ENCODE measurements around the gene SLC4A4. TPM values are rescaled to one million over a fixed set of nuclear protein-coding genes. Genes with fewer than 3 reads are reported as not detected.
A peak's percentile ranks its signal among the peaks of the same experiment; 100 is the strongest.

SLC4A4 gene
- polyA plus RNA-seq, 4 donors = 4.1 to 75.8 (median 67.2) TPM

DNA sequence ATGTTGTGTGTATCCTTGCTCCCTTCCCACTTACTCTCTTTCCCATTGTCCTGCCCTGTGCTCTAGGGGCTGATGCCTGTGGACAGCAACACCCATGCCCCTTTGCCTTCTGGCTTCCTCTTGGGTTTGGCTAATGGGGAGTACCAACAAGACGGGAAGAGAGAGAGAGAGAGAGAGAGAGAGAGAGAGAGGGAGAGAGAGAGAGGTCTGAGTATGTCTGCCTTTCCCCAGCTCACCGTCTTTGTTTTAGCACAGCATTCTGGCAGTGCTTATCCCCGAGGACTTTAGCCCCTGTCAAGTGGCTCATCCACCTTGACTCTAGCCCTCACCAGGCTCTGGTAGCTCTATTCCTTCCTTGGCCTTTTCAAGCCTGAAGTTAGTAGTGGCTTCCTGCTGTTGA, 128.0 kb downstream of the SLC4A4 start:
- DNase-seq (ENCODE audit: low read depth in 4 of 4, low spot score in 3 of 4) = no peak

DNA sequence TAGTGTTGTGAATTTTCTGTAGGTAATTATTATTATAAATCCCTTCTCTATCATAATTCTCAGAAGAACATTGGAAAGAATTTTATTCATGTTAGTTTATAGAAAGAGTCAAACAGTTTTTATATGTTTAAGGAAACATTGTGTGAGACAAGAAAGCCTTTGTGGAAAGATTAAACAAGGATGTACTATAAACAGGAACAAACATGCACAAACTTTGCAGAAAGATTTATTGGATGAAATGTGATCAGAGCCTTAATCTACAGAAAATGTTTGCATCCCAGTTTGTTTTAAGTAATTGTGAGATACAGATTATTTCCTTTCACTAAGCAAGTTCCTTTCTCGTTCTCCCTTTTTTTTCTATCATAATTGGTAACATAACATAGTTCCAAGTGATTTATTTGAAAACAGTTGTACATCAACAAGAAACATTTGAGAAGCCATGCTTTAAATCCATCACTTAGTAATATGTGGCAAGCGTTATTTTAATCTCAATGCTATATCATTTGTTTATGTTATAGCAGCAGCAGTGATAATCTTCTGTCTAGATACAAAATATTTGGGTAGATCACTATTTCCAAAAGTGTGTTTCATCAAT, 129.4 kb downstream of the SLC4A4 start:
- DNase-seq (ENCODE audit: low read depth in 4 of 4, low spot score in 3 of 4) = no peak

DNA sequence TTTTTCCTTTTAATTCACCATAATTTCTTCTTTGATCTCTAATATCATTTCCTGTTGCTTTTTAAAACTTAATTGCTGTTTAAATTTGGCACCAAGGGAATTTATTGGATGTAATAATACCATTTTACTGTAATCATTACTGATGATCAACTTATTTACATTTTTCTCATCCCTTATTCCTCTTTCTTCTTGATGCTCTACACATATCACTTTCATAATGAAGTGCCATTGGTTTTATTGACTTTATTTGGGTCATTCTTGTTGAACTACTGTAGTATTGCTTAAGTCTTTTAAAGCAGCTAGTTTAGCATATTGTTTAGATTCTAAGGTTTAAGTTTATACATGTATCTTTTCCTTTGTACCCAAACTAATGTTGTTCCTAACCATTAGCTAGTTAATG, 130.7 kb downstream of the SLC4A4 start:
- DNase-seq (ENCODE audit: low read depth in 4 of 4, low spot score in 3 of 4) = no peak

DNA sequence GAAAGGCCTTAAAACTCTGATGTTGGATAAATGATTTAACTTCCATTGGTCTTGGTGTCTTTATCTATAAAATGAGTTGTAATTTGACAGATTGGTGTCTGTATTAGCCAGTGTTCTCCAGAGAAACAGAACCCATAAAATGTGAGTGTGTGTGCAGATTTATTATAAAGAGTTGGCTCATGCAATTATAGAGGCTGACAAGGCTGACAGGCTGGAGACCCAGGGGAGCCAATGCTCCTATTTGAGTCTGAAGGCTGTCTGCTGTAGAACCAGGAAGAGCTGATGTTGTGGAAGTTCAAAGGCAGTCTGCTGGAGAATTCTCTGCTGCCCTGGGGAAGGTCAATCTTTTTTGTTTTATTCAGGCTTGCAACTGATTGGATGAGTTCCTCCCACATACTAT, 131.7 kb downstream of the SLC4A4 start:
- DNase-seq (ENCODE audit: low read depth in 4 of 4, low spot score in 3 of 4) = no peak

- DNase-seq (ENCODE audit: low read depth in 4 of 4, low spot score in 3 of 4) = no peak
These were observed 134.1 kb downstream of the SLC4A4 start for GRCh38 chr4:71472946-71473345.

DNA sequence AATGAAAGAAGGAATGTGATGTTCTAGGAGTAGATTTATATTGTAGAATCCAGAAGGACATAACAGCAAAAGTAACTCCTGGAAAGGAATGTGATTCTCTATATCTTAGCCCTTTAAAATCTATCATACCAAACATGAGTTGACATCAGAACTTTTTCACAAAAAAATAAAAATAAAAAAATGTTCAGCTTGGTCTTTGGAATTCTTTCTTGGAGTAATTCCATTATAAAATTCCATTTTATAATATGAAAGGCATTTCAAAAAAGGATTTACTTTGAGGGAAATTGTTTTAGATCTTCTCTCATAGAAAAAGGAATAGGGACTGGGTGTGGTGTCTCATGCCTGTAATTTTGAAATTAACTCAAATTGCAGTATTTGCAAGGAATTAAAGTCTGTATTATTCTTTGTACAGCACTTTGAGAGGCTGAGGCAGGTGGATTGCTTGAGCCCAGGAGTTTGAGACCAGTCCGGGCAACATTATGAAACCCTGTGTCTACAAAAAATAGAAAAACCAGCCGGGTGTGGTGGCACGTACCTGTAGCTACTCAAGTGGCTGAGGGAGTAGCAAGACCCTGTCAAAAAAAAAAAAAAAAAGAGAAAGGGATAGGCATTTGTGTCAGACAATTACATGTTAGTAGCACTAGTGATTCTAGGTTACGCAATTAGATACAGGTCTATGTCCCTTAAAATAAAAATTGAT, 134.9 kb downstream of the SLC4A4 start:
- no peak for DNase-seq (ENCODE audit: low read depth in 4 of 4, low spot score in 3 of 4)

GRCh38 chr4:71474731-71475130, 135.9 kb downstream of the SLC4A4 start:
- no peak for DNase-seq (ENCODE audit: low read depth in 4 of 4, low spot score in 3 of 4)

DNA sequence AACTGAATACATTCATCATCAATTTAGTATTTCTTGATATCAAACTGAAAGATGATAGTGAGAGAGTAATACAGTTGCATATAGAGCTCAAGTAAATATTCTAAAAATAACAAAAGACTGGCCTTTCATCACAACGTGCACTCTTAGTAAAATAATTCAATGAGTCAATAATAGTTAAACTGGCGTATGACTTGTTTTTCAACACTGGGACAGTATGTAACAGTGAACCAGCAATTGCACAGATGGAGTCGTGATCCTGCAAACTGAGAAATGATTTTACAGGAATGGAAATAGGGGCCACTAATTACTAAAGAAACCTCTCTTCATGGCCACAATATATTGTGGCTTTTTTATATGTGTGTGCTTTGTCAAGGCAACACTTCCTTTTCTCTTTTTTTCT, 137.4 kb downstream of the SLC4A4 start:
- no peak for DNase-seq (ENCODE audit: low read depth in 4 of 4, low spot score in 3 of 4)

DNA sequence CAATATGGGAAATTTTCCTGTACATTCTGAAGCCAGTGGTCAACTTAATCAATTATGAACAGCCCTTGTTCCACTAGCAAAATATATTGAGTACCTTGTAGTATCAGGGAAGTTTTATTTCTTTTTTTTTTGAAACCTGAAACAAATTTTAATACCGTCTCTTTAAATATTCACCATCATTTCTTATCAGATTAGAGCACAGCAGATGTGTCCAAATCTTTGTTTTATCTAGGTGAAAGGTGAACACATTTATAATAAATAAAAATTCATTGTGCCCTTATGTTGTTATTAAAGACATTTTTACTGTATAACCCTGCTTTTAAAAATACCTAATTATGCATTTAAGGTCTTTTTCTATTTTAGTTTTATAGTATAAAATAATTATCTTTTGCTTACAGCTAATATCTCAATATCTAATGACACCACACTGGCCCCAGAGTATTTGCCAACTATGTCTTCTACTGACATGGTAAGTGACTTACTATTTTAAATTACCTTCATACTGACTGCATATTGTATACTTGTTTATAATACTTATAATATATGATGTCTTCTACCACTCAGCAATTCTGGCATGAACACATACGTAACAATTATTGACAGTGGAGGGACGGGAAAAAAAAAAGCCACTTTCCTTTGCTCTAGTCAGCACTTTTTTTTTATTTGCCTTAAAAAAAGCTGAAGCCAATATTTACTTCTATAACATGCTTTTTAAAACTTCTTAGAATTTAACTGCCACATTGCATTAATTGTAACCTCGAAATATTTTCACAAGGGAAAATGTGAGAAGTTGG, 147.9 kb downstream of the SLC4A4 start:
- DNase-seq (ENCODE audit: low read depth in 4 of 4, low spot score in 3 of 4) = no peak

GRCh38 chr4:71487344-71487920, 148.6 kb downstream of the SLC4A4 start:
- peak in 3 of 4 donors; percentile 29 to 47 (median 33) for DNase-seq (ENCODE audit: low read depth in 4 of 4, low spot score in 3 of 4)

GRCh38 chr4:71494539-71494938, 155.7 kb downstream of the SLC4A4 start:
- no peak for DNase-seq (ENCODE audit: low read depth in 4 of 4, low spot score in 3 of 4)

DNA sequence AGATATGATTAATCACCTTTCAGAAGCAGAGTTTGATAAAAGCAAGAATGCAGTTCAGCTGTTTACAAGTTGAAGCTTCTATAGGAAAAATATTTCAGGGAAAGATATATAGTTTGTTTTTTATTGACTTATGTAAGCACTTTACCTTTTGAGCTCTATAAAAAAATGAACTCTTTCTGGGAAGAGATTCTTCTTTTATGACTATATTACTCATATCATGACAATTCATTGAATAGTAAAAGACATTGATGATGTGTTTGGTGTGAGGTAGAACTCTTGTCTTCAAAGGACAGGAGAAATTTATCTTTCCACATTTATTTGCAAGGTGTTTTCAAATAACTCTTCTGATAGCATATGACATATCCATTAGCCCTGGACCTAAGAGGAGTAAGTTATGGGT, 156.6 kb downstream of the SLC4A4 start:
- no peak for DNase-seq (ENCODE audit: low read depth in 4 of 4, low spot score in 3 of 4)

- no peak for DNase-seq (ENCODE audit: low read depth in 4 of 4, low spot score in 3 of 4)
These were observed 158.3 kb downstream of the SLC4A4 start for GRCh38 chr4:71497078-71497477.

- DNase-seq (ENCODE audit: low read depth in 4 of 4, low spot score in 3 of 4) = no peak
These were observed 159.2 kb downstream of the SLC4A4 start for GRCh38 chr4:71498002-71498401.

DNA sequence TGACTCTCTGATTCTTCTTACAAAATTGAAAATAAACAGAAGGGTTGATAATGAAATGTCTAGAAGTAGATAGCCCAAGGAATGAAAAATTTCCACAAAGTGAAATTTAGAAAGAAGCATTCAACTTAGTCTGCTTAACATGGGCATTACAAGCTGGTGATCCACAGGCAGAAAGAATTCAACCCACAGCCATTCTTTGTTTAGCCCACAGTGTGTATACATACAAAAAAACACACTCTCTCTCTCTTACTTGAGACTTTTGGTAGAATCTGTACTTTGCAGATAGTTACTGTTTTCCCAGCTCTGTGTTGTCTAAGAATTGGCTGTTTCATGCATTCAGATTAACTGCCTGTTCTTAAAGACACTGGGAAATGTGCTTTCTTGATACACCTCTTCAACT, 159.8 kb downstream of the SLC4A4 start:
- no peak for DNase-seq (ENCODE audit: low read depth in 4 of 4, low spot score in 3 of 4)

DNA sequence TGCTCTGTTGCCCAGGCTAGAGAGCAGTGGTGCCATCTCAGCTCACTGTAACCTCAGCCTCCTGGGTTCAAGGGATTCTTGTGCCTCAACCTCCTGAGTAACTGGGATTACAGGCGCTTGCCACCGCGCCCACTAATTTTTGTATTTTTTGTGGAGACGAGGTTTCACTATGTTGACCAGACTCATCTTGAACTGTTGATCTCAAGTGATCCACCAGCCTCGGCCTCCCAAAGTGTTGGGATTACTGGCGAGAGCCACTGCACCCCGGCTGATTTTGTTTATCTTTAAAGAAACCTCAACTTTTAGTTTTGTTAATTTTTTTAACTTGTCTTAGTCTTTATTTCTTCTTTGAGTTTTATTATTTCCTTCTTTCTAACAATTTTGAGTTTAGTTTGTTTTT, 163.2 kb downstream of the SLC4A4 start:
- DNase-seq (ENCODE audit: low read depth in 4 of 4, low spot score in 3 of 4) = no peak

GRCh38 chr4:71518283-71518989, 179.6 kb downstream of the SLC4A4 start:
- DNase-seq (ENCODE audit: low read depth in 4 of 4, low spot score in 3 of 4) = no peak

- DNase-seq (ENCODE audit: low read depth in 4 of 4, low spot score in 3 of 4) = no peak
These were observed 181.5 kb downstream of the SLC4A4 start for GRCh38 chr4:71520308-71520707.

- no peak for DNase-seq (ENCODE audit: low read depth in 4 of 4, low spot score in 3 of 4)
These were observed 182.0 kb downstream of the SLC4A4 start for GRCh38 chr4:71520850-71521249.

DNA sequence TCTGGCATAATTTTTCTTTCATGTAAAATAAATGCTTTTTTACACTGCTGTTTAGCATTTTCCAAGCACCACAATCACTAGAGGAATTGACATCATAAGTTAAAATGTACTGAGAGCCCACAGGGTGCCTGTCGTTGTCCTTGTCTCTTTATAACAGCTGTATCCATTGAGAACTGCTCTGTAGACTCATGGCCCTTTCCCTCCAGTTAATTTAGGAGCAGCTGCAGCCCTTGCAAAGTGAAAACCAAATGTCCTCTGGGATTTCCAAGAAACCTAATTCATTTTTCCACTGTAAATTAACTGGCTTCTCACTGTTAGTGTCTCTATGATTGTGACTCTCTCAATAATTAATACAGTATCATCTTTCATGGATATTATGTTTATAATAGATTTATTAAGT, 185.9 kb downstream of the SLC4A4 start:
- DNase-seq (ENCODE audit: low read depth in 4 of 4, low spot score in 3 of 4) = no peak
